Glutamatergic neuron (in vitro differentiated cells): Measurements from ENCODE around the gene SEPTIN5. TPM values are rescaled to one million over a fixed set of nuclear protein-coding genes. Genes with fewer than 3 reads are reported as not detected.

Experiments
- DNase-seq: peaks from one replicate; pipeline ENCODE4 v3.0.0; 2022
- H3K27ac Mint-ChIP-seq: one replicate; pipeline ENCODE4 v1.8.0; 2020; ENCODE audit warnings: mild to moderate bottlenecking, mixed read lengths, inconsistent platforms; ENCODE audit not compliant: unreplicated experiment
- H3K27me3 Mint-ChIP-seq: one replicate; pipeline ENCODE4 v1.8.0; 2020; ENCODE audit warnings: mild to moderate bottlenecking, moderate library complexity, mixed read lengths, inconsistent platforms; ENCODE audit not compliant: unreplicated experiment
- H3K36me3 Mint-ChIP-seq: one replicate; pipeline ENCODE4 v1.8.0; 2020; ENCODE audit warnings: mild to moderate bottlenecking, mixed read lengths, inconsistent platforms; ENCODE audit not compliant: unreplicated experiment
- H3K4me1 Mint-ChIP-seq: one replicate; pipeline ENCODE4 v1.8.0; 2020; ENCODE audit warnings: mild to moderate bottlenecking, low read depth, mixed read lengths, inconsistent platforms; ENCODE audit not compliant: unreplicated experiment
- H3K4me3 Mint-ChIP-seq: one replicate; pipeline ENCODE4 v1.8.0; 2020; ENCODE audit warnings: mild to moderate bottlenecking, mixed read lengths, inconsistent platforms; ENCODE audit not compliant: unreplicated experiment
- H3K9me3 Mint-ChIP-seq: one replicate; pipeline ENCODE4 v1.8.0; 2020; ENCODE audit warnings: mild to moderate bottlenecking, moderate library complexity, mixed read lengths, inconsistent platforms; ENCODE audit not compliant: unreplicated experiment
- CTCF ChIP-seq: fragments of 200-600 bp; sonication (generic); IDR thresholded peaks from one replicate; pipeline ENCODE4 v1.5.0; 2021; ENCODE audit not compliant: partially characterized antibody, unreplicated experiment
- total RNA-seq: library from RNA; stranded (reverse); fragmentation: NEBNext Ultra II Directional; extraction: Animal tissue kit (Norgen Biotek cat#: 25700); gene quantifications from one replicate; pipeline ENCODE4 v1.2.1, GENCODE V29; 2021; ENCODE audit not compliant: unreplicated experiment

SEPTIN5 gene
- total RNA-seq, 1 donor from 2014 or later: 96.0 TPM

GRCh38 chr22:19749876-19750275 lies 35.6 kb downstream of the SEPTIN5 start:
- Mint-ChIP-seq H3K27me3 (peaks cover 23% of the 10 kb centered on the region), H3K4me3 (no peak overlapping the region), H3K9me3 (peaks cover 3% of the 10 kb centered on the region), H3K27ac (no peak overlapping the region), H3K36me3 (no peaks in the 10 kb centered on the region), H3K4me1 (peaks cover 7% of the 10 kb centered on the region)
- DNase-seq: no peak
- no peak for TF ChIP-seq CTCF

GRCh38 chr22:19750507-19751490 lies 36.5 kb downstream of the SEPTIN5 start:
- peaks cover 7% of the 10 kb centered on the region for H3K4me1 Mint-ChIP-seq
- no peak for DNase-seq
- no peaks in the 10 kb centered on the region for H3K36me3 Mint-ChIP-seq
- peaks cover 3% of the 10 kb centered on the region for H3K9me3 Mint-ChIP-seq
- H3K27ac Mint-ChIP-seq: no peak overlapping the region
- peaks cover 25% of the 10 kb centered on the region for H3K27me3 Mint-ChIP-seq
- no peak overlapping the region for H3K4me3 Mint-ChIP-seq
- TF ChIP-seq CTCF: no peak

- DNase-seq: no peak
- H3K27ac Mint-ChIP-seq: no peak overlapping the region
- H3K9me3 Mint-ChIP-seq: peaks cover 3% of the 10 kb centered on the region
- H3K4me1 Mint-ChIP-seq: peaks cover 7% of the 10 kb centered on the region
- H3K4me3 Mint-ChIP-seq: no peak overlapping the region
- peaks cover 31% of the 10 kb centered on the region for H3K27me3 Mint-ChIP-seq
- no peak for TF ChIP-seq CTCF
- no peaks in the 10 kb centered on the region for H3K36me3 Mint-ChIP-seq
Observed at GRCh38 chr22:19751497-19752245, 37.4 kb downstream of the SEPTIN5 start.

GRCh38 chr22:19753090-19753842 lies 39.0 kb downstream of the SEPTIN5 start:
- TF ChIP-seq CTCF: no peak
- no peak overlapping the region for H3K4me3 Mint-ChIP-seq
- H3K9me3 Mint-ChIP-seq: peaks cover 5% of the 10 kb centered on the region
- H3K4me1 Mint-ChIP-seq: peaks cover 11% of the 10 kb centered on the region
- H3K27ac Mint-ChIP-seq: no peak overlapping the region
- H3K27me3 Mint-ChIP-seq: peaks cover 39% of the 10 kb centered on the region
- H3K36me3 Mint-ChIP-seq: no peaks in the 10 kb centered on the region
- DNase-seq: no peak
